Stimulated activated CD4-positive, alpha-beta T cell treated with anti-CD3 and anti-CD28 coated beads, Interleukin-2, amount 100 ng/mL, for 4 hours (primary cell): Measurements from ENCODE around the gene PC.
A peak's percentile ranks its signal among the peaks of the same experiment; 100 is the strongest.

Experiments used
- DNase-seq: peaks from one replicate; pipeline ENCODE4 v3.0.0-alpha.2; 2020; ENCODE audit warnings: low read depth

The PC gene

GRCh38 chr11:66884443-66884842 is 73.7 kb downstream of the PC start:
- no peak for DNase-seq

DNA sequence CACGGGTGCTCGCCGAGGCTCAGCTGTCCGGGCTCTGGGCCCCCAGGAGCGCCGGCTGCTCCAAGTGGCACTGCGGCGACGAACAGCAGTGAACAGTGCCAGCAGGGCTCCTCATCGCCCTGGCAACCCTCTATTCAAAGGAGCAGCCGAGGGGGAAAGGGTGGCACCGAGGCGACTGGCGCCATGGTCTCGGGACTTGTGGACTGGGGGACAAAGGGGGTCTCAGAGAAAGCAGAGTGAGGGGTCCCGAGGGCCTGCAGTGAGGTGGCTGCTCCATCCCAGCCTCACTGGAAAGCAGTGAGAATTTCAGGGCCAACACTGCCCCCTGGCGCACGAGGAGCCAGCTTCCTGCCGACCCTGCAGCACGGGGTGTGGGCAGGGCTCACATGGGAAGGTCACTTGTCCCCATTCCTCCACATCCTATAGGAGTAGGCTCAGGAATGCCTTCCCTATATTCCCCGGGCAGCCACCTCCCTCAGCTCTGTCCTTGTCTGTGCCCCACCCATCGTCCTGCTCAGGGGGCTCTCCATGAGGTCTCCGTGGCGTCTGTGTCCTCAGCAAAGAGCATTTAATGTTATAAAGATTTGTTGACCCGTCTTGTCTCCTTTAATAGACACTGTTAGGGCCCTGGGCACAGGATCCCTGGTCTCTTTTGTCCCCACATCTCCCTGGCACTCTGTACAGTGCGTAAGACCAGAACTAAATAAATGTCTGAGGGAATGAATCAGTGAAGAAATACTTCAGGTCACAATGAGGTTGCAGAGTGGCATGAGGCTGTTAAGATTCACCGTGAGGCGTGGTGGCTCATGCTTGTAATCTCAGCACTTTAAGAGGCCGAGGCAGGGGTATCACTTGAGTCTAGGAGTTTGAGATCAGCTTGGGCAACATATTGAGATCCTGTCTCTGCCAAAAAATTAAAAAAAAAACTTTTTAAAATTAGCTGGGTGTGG is 74.9 kb downstream of the PC start:
- DNase-seq = peak; percentile 46

DNA sequence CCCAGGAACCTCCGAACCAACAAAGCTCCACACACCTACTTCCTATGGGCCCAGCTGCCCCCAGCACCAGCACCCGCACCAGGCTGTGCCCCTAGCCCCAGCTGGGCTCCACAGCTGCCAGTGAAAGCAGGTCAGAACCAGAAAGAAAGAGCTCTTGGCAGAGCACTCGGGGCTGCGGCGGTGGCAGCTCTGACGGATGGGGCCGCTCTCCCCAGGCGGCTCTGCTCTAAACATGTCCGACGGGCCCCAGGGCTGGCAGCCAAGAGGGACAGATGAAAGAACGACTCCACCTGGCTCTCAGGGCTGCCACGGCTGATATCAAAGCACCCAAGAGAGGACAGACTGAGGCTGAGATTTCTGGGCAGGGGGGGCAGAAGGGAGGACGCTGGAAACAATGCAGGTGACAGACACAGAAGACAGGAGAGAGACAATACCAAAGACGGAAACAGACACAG is 75.6 kb downstream of the PC start:
- no peak for DNase-seq

DNA sequence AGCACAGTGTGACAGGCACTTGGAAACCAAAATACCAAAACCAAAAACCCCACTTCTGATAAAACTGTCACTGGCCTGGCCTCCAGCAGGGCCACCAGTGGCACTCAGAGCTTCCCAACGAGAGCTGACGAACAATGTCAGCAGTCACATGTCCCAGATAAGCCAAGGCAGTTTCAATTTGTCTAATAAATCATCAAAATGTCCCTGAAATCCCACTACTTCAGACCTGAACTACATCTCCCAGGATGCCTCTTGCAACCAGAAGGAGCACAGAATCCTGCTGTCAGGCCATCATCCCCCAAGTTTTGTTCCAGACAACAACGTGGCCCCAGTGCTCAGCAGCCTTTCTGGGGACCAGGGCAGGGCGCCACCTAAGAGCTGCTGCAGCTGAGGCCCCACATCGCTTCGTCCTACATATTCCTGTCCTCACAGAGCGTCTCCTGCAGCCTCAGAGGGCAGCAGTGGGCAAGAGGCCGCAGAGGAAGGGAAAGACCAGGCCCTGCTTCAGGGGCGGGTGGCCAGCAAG is 76.2 kb downstream of the PC start:
- no peak for DNase-seq

GRCh38 chr11:66881451-66881835 is 76.7 kb downstream of the PC start:
- no peak for DNase-seq

DNA sequence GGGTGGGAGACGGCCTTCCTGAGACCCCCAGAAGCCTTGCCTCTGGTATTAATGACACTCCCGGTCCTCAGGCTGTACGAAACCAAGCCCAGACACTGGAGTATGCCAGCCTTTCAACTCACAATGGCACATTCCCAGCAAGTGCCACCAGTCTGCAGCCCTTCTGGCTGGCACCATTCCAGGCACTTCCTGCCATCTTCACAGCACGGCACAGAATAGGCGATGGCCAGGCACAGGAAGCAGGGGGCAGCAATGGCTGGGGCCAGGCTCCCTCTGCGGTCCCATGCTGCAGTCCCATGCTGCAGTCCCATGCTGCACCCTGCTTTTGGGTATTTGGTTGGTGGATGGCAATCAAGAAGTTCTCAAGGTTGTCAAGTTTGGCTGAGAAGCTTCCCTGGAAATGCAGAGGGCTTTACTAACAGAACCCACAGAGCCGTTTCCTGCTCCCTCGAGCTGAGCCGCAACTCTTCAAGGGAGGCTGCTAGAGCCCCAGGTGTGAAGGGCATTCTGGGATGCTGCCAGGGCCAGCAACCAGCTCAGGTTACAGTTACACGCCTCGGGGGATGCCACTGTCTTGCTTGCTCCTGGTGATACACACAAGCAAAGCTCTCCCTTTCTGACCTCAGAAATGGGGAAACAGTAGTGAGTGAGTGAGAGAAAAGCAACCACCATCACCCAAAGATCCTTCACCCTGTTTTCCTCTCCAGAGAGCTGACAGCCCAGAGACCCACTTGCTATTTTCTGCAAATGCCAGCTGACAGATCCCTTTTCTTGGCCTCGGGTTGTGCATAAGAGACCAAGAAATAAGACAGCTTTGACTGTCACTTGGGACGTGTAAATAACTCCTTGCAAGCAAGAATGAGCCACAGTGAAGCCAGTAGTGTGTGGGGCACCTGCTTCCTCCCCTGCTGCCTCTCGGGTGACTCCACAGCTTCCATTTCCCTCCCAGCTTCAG is 77.4 kb downstream of the PC start:
- DNase-seq = no peak

GRCh38 chr11:66879999-66880398 is 78.2 kb downstream of the PC start:
- DNase-seq = no peak

DNA sequence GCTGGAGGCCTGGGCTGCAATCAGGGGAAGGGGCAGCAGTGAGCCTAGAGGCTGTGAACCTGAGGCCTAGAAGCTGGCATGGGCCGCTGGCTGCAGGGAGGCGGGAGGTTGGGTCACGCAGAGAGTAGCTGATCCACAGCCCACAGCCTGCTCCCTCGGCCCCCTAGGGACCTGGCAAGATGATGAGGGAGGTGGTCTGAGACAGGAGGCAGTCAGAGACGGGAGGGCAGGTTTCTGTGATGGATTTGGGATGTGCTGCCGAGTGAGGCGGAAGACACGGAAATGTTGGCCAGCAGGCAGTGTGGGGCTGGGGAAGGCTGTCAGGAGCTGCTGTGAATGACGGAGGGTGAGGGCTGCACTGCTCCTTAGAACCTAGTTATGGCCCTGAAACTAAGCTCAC is 78.6 kb downstream of the PC start:
- DNase-seq = no peak

DNA sequence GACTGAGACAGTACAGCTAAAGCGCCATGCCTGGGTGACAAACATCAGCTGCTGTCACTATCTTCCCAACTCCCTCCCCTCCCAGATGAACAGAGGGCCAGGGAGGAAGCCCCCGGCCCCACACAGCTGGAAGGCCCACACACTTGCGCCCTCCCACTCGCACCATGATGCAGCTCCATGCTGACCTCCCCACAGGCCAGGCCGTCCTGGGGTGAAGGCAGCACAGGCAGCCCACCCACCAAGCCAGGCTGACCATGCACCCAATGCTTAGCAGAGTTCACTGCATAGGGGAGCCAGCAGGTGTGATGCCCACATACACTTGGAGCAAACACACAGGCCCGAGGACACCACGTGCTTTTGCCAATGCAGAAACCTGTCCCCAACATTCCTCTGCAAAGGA is 79.2 kb downstream of the PC start:
- DNase-seq = no peak

DNA sequence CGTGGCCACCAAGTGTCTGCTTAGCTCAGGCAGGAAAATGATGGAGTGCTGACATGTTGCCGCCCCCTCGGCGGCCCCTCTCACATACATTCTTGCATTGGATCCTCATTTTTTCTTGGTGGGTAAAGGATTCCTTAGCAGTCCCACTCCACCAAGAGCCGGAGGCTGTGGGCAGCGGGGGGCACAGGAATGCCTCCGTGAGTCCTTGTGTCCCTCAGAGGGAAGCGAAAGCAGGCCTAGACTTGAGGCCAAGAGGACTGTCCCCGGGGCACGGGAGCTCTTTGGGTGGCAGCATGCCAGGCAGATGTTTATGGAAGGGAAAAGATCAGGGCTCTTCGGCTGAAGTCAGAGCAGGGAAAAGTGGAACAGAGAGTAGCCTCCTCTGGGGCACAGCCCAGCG is 79.7 kb downstream of the PC start:
- DNase-seq = no peak

DNA sequence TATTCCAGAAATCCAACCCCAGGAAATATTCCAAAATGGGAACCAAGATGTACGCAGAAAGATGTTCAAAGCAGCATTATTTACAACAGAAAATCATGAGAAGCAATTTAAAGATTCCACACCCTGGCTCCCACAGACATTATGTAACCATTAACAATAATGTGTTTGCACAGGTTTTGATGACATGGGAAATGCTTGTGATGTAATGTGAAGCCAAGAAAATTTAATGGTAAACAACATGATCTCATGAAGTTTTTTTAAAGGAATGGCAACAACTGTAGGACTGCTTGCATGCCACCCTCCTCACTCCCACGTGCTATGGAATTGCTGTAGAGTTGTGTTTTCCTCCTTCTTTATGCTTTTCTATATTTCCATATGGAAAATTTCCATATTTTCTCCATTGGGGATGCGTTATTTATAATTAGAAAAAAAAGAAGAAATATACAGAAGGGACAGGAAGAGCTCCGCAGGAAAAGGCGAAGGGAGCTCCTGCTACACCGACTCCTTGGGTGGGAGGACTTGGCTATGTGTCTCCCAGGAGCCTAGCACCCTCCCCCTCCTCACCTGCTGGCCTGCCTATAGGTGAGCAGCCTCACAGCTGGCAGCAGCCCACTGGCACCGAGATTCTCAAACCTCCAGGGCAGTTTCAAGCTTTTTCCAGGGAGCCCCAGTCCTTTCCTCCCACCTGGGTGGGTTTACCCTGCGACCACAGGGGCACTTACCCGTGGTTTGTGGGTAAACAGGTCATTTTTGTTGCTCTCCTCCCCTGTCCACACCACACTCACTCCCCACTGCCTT is 80.4 kb downstream of the PC start:
- DNase-seq = no peak

DNA sequence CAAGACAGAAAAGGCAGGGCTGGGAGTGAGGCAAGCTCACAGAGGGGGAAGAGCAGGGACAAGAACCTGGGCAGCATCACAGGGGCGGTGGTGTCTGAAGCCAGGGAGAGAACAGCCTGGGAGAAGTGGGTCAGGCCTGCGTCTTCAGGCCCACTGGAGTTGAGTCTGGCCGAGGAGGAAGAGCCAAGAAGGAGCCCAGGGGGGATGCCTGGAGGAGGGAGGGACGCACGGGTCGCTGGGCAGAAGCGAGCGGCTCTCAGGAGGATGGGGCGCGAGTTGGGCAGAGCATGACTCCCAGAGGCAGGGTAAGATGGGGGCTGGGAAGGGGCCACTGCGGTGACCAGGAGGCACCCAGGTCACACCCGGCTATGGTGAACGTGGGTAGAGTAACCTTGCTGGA is 82.8 kb downstream of the PC start:
- no peak for DNase-seq

DNA sequence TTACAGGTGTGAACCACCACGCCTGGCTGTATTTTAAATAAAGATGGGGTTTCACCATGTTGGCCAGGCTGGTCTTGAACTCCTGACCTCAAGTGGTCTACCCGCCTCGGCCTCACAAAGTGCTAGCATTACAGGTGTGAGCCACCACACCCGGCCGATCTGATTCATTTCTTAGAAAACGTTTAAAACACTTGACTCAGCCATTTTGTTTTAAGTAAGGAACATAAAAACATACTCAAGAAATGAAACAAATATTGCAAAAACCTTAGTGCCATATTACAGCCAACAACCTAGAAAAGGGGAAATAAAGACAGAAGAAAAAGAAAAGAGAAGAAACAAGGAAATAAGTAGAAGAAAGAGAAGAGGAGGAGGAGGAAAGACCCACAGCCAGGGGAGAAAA is 84.0 kb downstream of the PC start:
- no peak for DNase-seq

DNA sequence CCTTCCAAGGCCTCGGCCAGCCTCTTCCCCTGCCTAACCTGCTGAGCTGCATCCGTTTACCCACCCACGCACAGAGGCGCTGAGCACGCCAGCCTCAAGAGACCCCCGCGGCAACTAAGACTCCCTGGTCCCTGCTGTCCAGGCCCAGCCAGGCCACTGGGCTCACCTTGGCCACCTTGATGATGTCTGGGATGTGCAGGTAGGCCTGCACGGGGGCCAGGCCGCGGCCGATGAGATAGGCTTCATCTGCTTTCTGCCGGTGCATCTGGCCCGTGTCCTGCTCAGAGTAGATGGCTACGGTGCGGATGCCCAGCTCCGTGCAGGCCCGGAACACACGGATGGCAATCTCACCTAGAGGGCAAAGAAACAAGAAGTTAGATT is 86.7 kb downstream of the PC start:
- no peak for DNase-seq

GRCh38 chr11:66870616-66871520 is 87.3 kb downstream of the PC start:
- DNase-seq = no peak

DNA sequence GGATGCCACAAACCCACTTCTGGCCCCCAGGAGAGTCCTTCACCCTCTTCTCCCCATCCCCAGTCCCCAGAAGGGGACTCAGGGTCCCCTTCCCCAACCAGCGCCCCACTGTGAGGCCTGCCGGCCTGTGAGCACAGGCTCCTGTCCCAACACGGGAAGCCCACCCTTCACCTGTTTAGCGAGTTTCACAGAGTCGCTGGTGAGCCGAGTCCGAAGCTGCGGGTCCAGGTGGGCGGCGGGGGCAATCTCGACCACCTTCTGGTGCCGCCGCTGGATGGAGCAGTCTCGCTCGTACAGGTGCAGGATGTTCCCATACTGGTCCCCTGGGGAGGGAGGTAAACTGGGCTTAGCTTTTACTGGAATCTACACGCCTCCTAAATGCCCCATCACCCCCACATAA is 88.1 kb downstream of the PC start:
- DNase-seq = no peak

DNA sequence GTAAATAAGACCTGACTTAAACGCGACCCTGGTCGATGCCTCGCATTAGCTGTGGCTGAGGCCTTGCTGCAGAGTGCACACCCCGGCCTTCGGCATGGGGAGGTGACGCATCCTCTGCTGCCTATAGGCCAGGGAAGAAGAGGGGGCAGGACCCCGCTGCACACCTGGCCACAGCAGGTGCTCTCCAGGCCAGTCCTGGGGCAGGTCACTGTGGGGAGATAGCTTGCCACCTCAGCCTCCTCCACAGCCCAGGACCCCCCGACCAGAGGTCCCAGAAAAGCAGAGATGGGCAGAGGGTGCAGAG is 88.7 kb downstream of the PC start:
- DNase-seq = no peak

DNA sequence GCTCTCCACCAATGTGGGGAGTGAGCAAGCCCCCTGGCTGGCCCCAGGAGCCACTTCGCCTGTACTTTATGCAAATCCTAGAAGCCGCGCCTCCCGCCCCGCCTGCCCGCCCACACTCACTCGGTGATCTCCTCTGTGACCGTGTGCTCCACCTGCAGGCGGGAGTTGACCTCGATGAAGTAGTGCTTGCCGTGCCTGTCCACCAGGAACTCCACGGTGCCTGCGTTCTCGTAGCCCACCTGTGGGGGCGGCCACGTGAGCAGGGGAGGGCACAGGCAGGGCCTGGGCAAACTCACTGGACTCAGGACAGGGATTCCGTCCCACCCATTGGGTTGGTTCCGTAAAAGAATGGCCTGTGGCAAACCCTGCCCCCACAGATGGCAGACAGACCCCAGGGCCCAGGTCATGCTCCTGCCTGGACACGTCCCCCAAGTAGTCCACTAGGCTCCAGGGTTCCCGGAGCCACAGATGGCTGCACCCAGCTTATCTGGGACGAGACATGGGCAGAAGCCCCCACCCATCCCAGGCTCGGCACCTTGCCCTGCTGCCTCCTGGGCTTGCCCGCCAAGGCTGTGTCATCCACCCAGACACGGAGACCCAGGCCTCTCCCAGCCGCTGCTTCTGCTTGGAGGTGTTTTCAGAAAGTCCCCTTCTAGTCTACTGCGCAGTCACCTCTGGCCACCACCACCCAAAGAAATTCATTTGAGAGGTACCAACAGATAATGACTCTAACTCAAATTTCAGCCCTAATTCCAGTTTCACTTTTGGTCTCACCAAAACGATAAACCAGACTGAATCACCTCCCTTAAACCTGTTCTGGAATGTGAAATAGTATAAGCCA is 89.2 kb downstream of the PC start:
- DNase-seq = peak; percentile 79

- DNase-seq = no peak
These were observed 90.0 kb downstream of the PC start for GRCh38 chr11:66868082-66868725.
